Astrocyte (in vitro differentiated cells and primary cell): ENCODE data around the gene PTPRN2.

Experiments
- CTCF ChIP-seq: IDR thresholded peaks from 2 replicates; pipeline ENCODE4 v1.5.1; 2011; ENCODE audit warnings: low read depth, mild to moderate bottlenecking, inconsistent platforms, low read length, moderate library complexity; ENCODE audit not compliant: insufficient read depth
- EZH2 ChIP-seq: IDR thresholded peaks from 2 replicates; pipeline ENCODE4 v1.6.1; 2012; ENCODE audit warnings: mild to moderate bottlenecking, low read length, inconsistent platforms; ENCODE audit not compliant: insufficient read depth

- TF ChIP-seq CTCF (no peak), EZH2 (no peak)
Measured at GRCh38 chr7:158432369-158433341, 155.0 kb downstream of the PTPRN2 start.
